ENCODE measurements around the gene DEFB121.

The DEFB121 gene

DNA sequence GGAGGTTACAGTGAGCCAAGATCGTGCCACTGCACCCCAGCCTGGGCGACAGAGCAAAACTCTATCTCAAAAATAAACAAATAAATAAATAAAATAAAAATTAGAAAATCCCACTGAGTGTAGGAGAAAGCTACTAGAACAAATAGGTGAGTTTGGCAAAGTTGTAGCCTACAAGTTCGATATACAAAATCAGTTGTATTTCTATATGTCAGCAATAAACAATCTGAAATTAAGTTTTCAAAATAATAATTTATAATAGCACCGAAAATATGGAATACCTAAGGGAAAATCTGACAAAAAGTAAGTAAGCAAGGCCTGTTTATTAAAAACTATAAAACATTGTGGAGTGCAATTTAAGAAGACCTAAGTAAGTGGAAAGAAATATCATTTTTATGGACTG, 42.7 kb downstream of the DEFB121 start:
- DNase-seq (ENCODE audit: low read depth, low spot score): no peak

DNA sequence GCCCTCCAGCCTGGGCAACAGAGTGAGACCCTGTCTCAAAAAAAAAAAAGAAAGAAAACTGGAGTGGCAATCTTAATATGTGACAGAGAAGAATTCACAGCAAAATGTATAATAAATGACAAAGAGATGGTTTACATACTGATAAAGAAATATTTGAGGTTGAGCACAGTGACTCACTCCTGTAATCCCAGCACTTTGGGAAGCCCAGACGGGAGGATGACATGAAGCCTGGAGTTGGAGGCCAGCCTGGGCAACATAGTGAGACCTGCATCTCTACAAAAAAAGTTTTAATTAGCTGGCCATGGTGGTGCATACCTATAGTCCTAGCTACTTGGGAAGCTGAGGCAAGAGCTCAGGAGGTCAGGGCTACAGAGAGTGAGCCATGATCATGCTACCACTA, 50.0 kb downstream of the DEFB121 start:
- no peak for DNase-seq (ENCODE audit: low read depth, low spot score)
